Smooth muscle cell of the brain vasculature (primary cell): ENCODE data around the gene MCOLN1.
A peak's percentile ranks its signal among the peaks of the same experiment; 100 is the strongest.
"Not testable (repeated sequence)": the region's sequence is repeated elsewhere in the genome, so short reads cannot be mapped to it uniquely, and the experiment has no call there.

Source experiments
- DNase-seq: peaks from one replicate; pipeline ENCODE4 v3.0.0-alpha.2; 2012; ENCODE audit warnings: low read depth, low spot score

MCOLN1 gene

GRCh38 chr19:7524992-7525739, 2.7 kb downstream of the MCOLN1 start:
- no peak for DNase-seq

GRCh38 chr19:7526059-7526929, 3.9 kb downstream of the MCOLN1 start:
- DNase-seq: no peak

- DNase-seq: no peak
These were observed 5.2 kb downstream of the MCOLN1 start for GRCh38 chr19:7527516-7528191.

- no peak for DNase-seq
These were observed 5.7 kb downstream of the MCOLN1 start for GRCh38 chr19:7528192-7528519.

- DNase-seq: no peak
These were observed 6.3 kb downstream of the MCOLN1 start for GRCh38 chr19:7528522-7529245.

GRCh38 chr19:7529246-7529600, 6.8 kb downstream of the MCOLN1 start:
- DNase-seq: no peak

GRCh38 chr19:7529610-7530490, 7.4 kb downstream of the MCOLN1 start:
- no peak for DNase-seq

GRCh38 chr19:7533281-7533885, 11.0 kb downstream of the MCOLN1 start:
- no peak for DNase-seq

GRCh38 chr19:7533925-7534480, 11.6 kb downstream of the MCOLN1 start:
- DNase-seq: peak; percentile 76

- DNase-seq: no peak
These were observed 12.2 kb downstream of the MCOLN1 start for GRCh38 chr19:7534531-7535046.

GRCh38 chr19:7535047-7535997, 12.9 kb downstream of the MCOLN1 start, which contains the start of gene PNPLA6:
Gene PNPLA6 (plus strand): TSS chr19:7535717. CDS start chr19:7535789, 72 bp downstream.
- peak; percentile 86 for DNase-seq

GRCh38 chr19:7535998-7536695, 13.7 kb downstream of the MCOLN1 start:
- no peak for DNase-seq

GRCh38 chr19:7538990-7539389, 16.6 kb downstream of the MCOLN1 start:
- not testable (repeated sequence) for DNase-seq

GRCh38 chr19:7539827-7540425, 17.5 kb downstream of the MCOLN1 start:
- DNase-seq: no peak

- no peak for DNase-seq
These were observed 18.5 kb downstream of the MCOLN1 start for GRCh38 chr19:7540761-7541474.

- DNase-seq: no peak
These were observed 19.0 kb downstream of the MCOLN1 start for GRCh38 chr19:7541475-7541824.
